ENCODE data around the gene TFIP11. TPM values are rescaled to one million over a fixed set of nuclear protein-coding genes. Genes with fewer than 3 reads are reported as not detected.
A peak's percentile ranks its signal among the peaks of the same experiment; 100 is the strongest.

TFIP11 gene
- total and polyA plus RNA-seq, 2 of the 13 experiments (the other 11 are each of a cell fraction or from before 2014, with no cell fraction given) = 15.4 to 22.8 TPM

DNA sequence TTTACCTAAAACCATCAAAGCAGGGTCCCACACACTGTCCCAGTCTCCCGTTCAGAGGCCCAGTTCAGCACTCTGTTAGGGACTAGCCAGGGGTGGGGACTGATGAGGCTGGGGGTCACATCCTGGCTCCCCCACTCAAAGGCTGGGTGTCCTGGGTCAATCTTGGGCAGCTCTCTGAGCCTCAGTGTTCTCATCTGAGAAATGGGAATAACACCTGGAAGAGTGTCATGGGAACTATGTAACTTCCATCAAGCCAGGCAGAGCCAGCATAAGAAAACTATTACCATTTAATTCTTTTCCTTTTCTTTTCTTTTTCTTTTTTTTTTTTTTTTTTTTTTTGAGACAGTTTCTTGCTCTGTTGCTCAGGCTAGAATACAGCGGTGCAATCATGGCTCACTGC, 39.3 kb upstream of the TFIP11 start:
- Histone ChIP-seq H3K4me3 (replicated peaks in 1 of 3; ENCODE audit: insufficient read depth in 1 of 3, low read depth in 2 of 3, low read length in 3 of 3) (no peak overlapping the region), H3K9me3 (ENCODE audit: low read length) (no peaks in the 10 kb centered on the region), H3K4me2 (ENCODE audit: low read depth, low read length) (no peak overlapping the region), H2AFZ (ENCODE audit: low read length) (no peak overlapping the region), H3K27me3 (ENCODE audit: control insufficient read depth in 1 of 2, insufficient read depth in 2 of 2, low read length in 2 of 2) (no peaks in the 10 kb centered on the region), H3K79me2 (ENCODE audit: insufficient read depth, low read length) (no peaks in the 10 kb centered on the region), H3K27ac (ENCODE audit: extremely low read length, insufficient read depth, low read length) (no peak overlapping the region), H3K9ac (ENCODE audit: insufficient read depth, low read depth, low read length) (no peak overlapping the region), H4K20me1 (ENCODE audit: insufficient read depth, low read length) (no peaks in the 10 kb centered on the region), H3K4me1 (ENCODE audit: insufficient read depth, low read length) (peaks cover 15% of the 10 kb centered on the region), H3K36me3 (replicated peaks in 1 of 2; ENCODE audit: control insufficient read depth in 1 of 2, insufficient read depth in 2 of 2, low read length in 2 of 2) (no peaks in the 10 kb centered on the region)
- WGBS (ENCODE audit: low lambda C conversion rate) = 94% methylated on average over 2 of the region's 2 CpGs
- DNase-seq (ENCODE audit: low spot score) (no peak), FAIRE-seq (no peak), ATAC-seq (no peak)
- no TSS peak for BruUV-seq (replicated peaks)
- POLR2A ChIA-PET = no interaction called here
- intact Hi-C loops (cut with micrococcal nuclease; ENCODE audit: unreplicated experiment) (no loop called here), in situ Hi-C loops (cut with HindIII; ENCODE audit: extremely low pct_ligation_motif_present, low pct_unique_long_range_greater_than_20kb) (no loop called here)
- CTCF ChIA-PET (ENCODE audit: low intra/inter-chr PET ratio, low total read pairs) = no interaction called here
- TF ChIP-seq ZNF629 (CRISPR knock-in tag; conservative IDR thresholded peaks at IDR 0.05) = peak; percentile 83
- no peak for TF ChIP-seq ZNF652 (CRISPR knock-in tag; IDR thresholded peaks at IDR 0.05; ENCODE audit: borderline replicate concordance, low read depth)

DNA sequence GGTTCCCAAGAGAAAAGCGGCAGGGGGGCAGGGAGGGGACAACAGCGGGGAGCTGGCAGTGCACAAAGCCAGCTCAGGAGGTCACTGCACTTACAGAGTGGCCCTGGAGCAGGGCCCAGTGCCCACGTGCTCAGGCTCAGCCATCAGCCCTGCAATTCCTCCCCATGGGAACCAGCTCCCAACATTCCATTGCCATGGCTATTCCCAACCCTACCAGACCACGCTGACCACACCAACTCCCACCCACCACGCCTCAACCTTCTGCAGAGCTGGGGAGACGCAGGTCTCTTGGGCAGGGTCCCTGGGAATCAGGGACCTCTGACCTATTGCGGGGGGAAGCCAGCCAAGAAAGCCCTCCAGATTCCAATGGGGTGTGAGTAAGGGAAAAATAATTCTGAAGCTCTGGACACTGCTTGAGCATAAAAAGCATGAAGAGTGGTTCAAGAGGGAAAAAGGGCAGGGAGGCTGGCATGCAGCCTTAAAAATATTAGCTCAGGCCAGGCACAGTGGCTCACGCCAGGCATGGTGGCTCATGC, 38.3 kb upstream of the TFIP11 start:
- BruUV-seq (replicated peaks) = no TSS peak
- Histone ChIP-seq H3K9me3 (ENCODE audit: low read length) (no peaks in the 10 kb centered on the region), H3K79me2 (ENCODE audit: insufficient read depth, low read length) (no peaks in the 10 kb centered on the region), H3K36me3 (replicated peaks in 1 of 2; ENCODE audit: control insufficient read depth in 1 of 2, insufficient read depth in 2 of 2, low read length in 2 of 2) (no peaks in the 10 kb centered on the region), H3K27ac (ENCODE audit: extremely low read length, insufficient read depth, low read length) (peak overlapping the region; percentile 48), H3K4me3 (replicated peaks in 1 of 3; ENCODE audit: insufficient read depth in 1 of 3, low read depth in 2 of 3, low read length in 3 of 3) (no peak overlapping the region), H4K20me1 (ENCODE audit: insufficient read depth, low read length) (no peaks in the 10 kb centered on the region), H2AFZ (ENCODE audit: low read length) (no peak overlapping the region), H3K4me2 (ENCODE audit: low read depth, low read length) (no peak overlapping the region), H3K9ac (ENCODE audit: insufficient read depth, low read depth, low read length) (no peak overlapping the region), H3K27me3 (ENCODE audit: control insufficient read depth in 1 of 2, insufficient read depth in 2 of 2, low read length in 2 of 2) (no peaks in the 10 kb centered on the region), H3K4me1 (ENCODE audit: insufficient read depth, low read length) (peaks cover 15% of the 10 kb centered on the region)
- ATAC-seq = peak; percentile 91
- ChIA-PET POLR2A (no interaction called here), CTCF (ENCODE audit: low intra/inter-chr PET ratio, low total read pairs) (no interaction called here)
- WGBS (ENCODE audit: low lambda C conversion rate) = 73% methylated on average over 7 of the region's 8 CpGs
- no peak for FAIRE-seq
- peak; percentile 17 for DNase-seq (ENCODE audit: low spot score)
- intact Hi-C loops (cut with micrococcal nuclease; ENCODE audit: unreplicated experiment) (no loop called here), in situ Hi-C loops (cut with HindIII; ENCODE audit: extremely low pct_ligation_motif_present, low pct_unique_long_range_greater_than_20kb) (no loop called here)
- TF ChIP-seq, protein P1, sequence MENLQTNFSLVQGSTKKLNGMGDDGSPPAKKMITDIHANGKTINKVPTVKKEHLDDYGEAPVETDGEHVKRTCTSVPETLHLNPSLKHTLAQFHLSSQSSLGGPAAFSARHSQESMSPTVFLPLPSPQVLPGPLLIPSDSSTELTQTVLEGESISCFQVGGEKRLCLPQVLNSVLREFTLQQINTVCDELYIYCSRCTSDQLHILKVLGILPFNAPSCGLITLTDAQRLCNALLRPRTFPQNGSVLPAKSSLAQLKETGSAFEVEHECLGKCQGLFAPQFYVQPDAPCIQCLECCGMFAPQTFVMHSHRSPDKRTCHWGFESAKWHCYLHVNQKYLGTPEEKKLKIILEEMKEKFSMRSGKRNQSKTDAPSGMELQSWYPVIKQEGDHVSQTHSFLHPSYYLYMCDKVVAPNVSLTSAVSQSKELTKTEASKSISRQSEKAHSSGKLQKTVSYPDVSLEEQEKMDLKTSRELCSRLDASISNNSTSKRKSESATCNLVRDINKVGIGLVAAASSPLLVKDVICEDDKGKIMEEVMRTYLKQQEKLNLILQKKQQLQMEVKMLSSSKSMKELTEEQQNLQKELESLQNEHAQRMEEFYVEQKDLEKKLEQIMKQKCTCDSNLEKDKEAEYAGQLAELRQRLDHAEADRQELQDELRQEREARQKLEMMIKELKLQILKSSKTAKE (CRISPR knock-in tag; IDR thresholded peaks at IDR 0.05; ENCODE audit: borderline replicate concordance) = no peak
- 0 out of 2 replicates have a peak, but pooled peaks have one; percentile 23 for TF ChIP-seq RXRA (CRISPR knock-in tag; IDR thresholded peaks at IDR 0.05)
- TF ChIP-seq, protein P2, sequence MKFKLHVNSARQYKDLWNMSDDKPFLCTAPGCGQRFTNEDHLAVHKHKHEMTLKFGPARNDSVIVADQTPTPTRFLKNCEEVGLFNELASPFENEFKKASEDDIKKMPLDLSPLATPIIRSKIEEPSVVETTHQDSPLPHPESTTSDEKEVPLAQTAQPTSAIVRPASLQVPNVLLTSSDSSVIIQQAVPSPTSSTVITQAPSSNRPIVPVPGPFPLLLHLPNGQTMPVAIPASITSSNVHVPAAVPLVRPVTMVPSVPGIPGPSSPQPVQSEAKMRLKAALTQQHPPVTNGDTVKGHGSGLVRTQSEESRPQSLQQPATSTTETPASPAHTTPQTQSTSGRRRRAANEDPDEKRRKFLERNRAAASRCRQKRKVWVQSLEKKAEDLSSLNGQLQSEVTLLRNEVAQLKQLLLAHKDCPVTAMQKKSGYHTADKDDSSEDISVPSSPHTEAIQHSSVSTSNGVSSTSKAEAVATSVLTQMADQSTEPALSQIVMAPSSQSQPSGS (CRISPR knock-in tag; IDR thresholded peaks at IDR 0.05) = no peak
- 0 out of 3 replicates have a peak, but pooled peaks have one; percentile 27 for TF ChIP-seq MXI1 (IDR thresholded peaks at IDR 0.05; ENCODE audit: borderline replicate concordance, low read depth, low read length)
- TF ChIP-seq, protein P3, sequence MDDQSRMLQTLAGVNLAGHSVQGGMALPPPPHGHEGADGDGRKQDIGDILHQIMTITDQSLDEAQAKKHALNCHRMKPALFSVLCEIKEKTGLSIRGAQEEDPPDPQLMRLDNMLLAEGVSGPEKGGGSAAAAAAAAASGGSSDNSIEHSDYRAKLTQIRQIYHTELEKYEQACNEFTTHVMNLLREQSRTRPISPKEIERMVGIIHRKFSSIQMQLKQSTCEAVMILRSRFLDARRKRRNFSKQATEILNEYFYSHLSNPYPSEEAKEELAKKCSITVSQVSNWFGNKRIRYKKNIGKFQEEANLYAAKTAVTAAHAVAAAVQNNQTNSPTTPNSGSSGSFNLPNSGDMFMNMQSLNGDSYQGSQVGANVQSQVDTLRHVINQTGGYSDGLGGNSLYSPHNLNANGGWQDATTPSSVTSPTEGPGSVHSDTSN (CRISPR knock-in tag; IDR thresholded peaks at IDR 0.05; ENCODE audit: borderline replicate concordance) = no peak
- TF ChIP-seq SAFB2 (CRISPR knock-in tag; IDR thresholded peaks at IDR 0.05; ENCODE audit: borderline replicate concordance, low read depth) = no peak
- TF ChIP-seq, protein P4, sequence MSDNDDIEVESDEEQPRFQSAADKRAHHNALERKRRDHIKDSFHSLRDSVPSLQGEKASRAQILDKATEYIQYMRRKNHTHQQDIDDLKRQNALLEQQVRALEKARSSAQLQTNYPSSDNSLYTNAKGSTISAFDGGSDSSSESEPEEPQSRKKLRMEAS (IDR thresholded peaks at IDR 0.05) = peak; percentile 63
- peak; percentile 31; the same call in 1 of the 2 replicates for TF ChIP-seq SAP130 (CRISPR knock-in tag; IDR thresholded peaks at IDR 0.05; ENCODE audit: low read depth)

All from HepG2 (cell line).